GM12891 (cell line): Measurements from ENCODE around the gene SEPTIN12.

Source experiments
- POLR2A ChIP-seq: IDR thresholded peaks from 2 replicates; pipeline ENCODE4 v1.6.1; 2011; ENCODE audit warnings: low read depth, low read length, control low read depth
- POLR2AphosphoS5 ChIP-seq: IDR thresholded peaks from 2 replicates; pipeline ENCODE4 v1.6.1; 2011; ENCODE audit warnings: low read depth, low read length, control low read depth
- POU2F2 ChIP-seq: IDR thresholded peaks from 2 replicates; pipeline ENCODE4 v1.6.1; 2011; ENCODE audit warnings: low read depth, mild to moderate bottlenecking, control low read depth, low read length, moderate library complexity
- SPI1 ChIP-seq: IDR thresholded peaks from 2 replicates; pipeline ENCODE4 v1.6.1; 2011; ENCODE audit warnings: low read depth, low read length, control low read depth
- TAF1 ChIP-seq: IDR thresholded peaks from 2 replicates; pipeline ENCODE4 v1.6.1; 2011; ENCODE audit warnings: low read depth, low read length, control low read depth

GRCh38 chr16:4795181-4795827 is 7.2 kb upstream of the SEPTIN12 start, which contains the start of gene SMIM22:
- TF ChIP-seq POLR2A (no peak), TAF1 (no peak), POLR2AphosphoS5 (no peak), SPI1 (no peak), POU2F2 (no peak)
